ENCODE measurements around the gene SPN.
"Not testable (repeated sequence)": the region's sequence is repeated elsewhere in the genome, so short reads cannot be mapped to it uniquely, and the experiment has no call there.

SPN gene

GRCh38 chr16:29708917-29709600 is 46.0 kb downstream of the SPN start:
- DNase-seq: no peak

GRCh38 chr16:29709657-29710056 is 46.6 kb downstream of the SPN start:
- DNase-seq: not testable (repeated sequence)

- DNase-seq: no peak
These were observed 47.5 kb downstream of the SPN start for GRCh38 chr16:29710227-29711219.

- DNase-seq: no peak
These were observed 49.8 kb downstream of the SPN start for GRCh38 chr16:29712809-29713208.

- no peak for DNase-seq
These were observed 51.3 kb downstream of the SPN start for GRCh38 chr16:29714396-29714795.

- DNase-seq: no peak
These were observed 51.9 kb downstream of the SPN start for GRCh38 chr16:29714972-29715371.

- DNase-seq: no peak
These were observed 54.1 kb downstream of the SPN start for GRCh38 chr16:29717113-29717512.

- DNase-seq: no peak
These were observed 56.0 kb downstream of the SPN start for GRCh38 chr16:29719063-29719462.
